ENCODE results near the gene ZBED2.

GRCh38 chr3:111585217-111585616, 9.9 kb downstream of the ZBED2 start:
- TF ChIP-seq CTCF (IDR thresholded peaks at IDR 0.05) (no peak), POLR2A (IDR thresholded peaks at IDR 0.05) (no peak)
